Osteoblast (primary cell): Measurements from ENCODE around the gene CLDN7. TPM values are rescaled to one million over a fixed set of nuclear protein-coding genes. Genes with fewer than 3 reads are reported as not detected.
A peak's percentile ranks its signal among the peaks of the same experiment; 100 is the strongest.

Source experiments
- DNase-seq: peaks from one replicate; pipeline ENCODE4 v3.0.0; 2011; ENCODE audit warnings: low spot score, mixed read lengths; ENCODE audit not compliant: insufficient read length; ENCODE audit errors: missing footprints
- H2AFZ ChIP-seq: 2 replicates; pipeline ENCODE4 v1.6.0; 2011; ENCODE audit warnings: mild to moderate bottlenecking, low read length
- H3K27ac ChIP-seq: 2 replicates; pipeline ENCODE4 v1.5.1; 2011; ENCODE audit warnings: mild to moderate bottlenecking, low read depth, low read length, moderate library complexity
- H3K27me3 ChIP-seq: 2 replicates; pipeline ENCODE4 v1.6.0; 2012; ENCODE audit warnings: mild to moderate bottlenecking, control low read depth, inconsistent platforms, low read length, moderate library complexity; ENCODE audit not compliant: insufficient read depth
- H3K36me3 ChIP-seq: 2 replicates; pipeline ENCODE4 v1.5.1; 2011; ENCODE audit warnings: mild to moderate bottlenecking, low read length, control low read depth, moderate library complexity; ENCODE audit not compliant: insufficient read depth
- H3K4me1 ChIP-seq: 2 replicates; pipeline ENCODE4 v1.5.1; 2011; ENCODE audit warnings: mild to moderate bottlenecking, low read length, control low read depth, moderate library complexity; ENCODE audit not compliant: insufficient read depth
- H3K4me2 ChIP-seq: 2 replicates; pipeline ENCODE4 v1.6.0; 2011; ENCODE audit warnings: mild to moderate bottlenecking, low read length; ENCODE audit not compliant: insufficient read depth
- H3K4me3 ChIP-seq: fragments of 200-600 bp; sonication (generic); 3 replicates; pipeline ENCODE4 v1.5.1; 2012; ENCODE audit warnings: mild to moderate bottlenecking, low read length, inconsistent platforms; ENCODE audit not compliant: insufficient read depth
- H3K79me2 ChIP-seq: 2 replicates; pipeline ENCODE4 v1.6.0; 2012; ENCODE audit warnings: mild to moderate bottlenecking, low read length, control low read depth, inconsistent platforms; ENCODE audit not compliant: insufficient read depth
- H3K9me3 ChIP-seq: 2 replicates; pipeline ENCODE4 v1.5.1; 2011; ENCODE audit warnings: low read depth, low read length, control low read depth
- H4K20me1 ChIP-seq: 2 replicates; pipeline ENCODE4 v1.6.0; 2012; ENCODE audit warnings: mild to moderate bottlenecking, low read length, control low read depth; ENCODE audit not compliant: insufficient read depth
- CTCF ChIP-seq: IDR thresholded peaks from 2 replicates; pipeline ENCODE4 v1.5.1; 2011; ENCODE audit warnings: mild to moderate bottlenecking, low read depth, low read length, moderate library complexity; ENCODE audit errors: extremely low read depth
- total RNA-seq: library from RNA; depleted of rRNA; stranded (reverse); fragments of >200 nt; gene quantifications from 2 replicates; pipeline ENCODE4 v1.2.3, GENCODE V29; 2012

The CLDN7 gene
- total RNA-seq, 1 donor, result 0.36 TPM

- TF ChIP-seq CTCF, result no peak
- H3K27ac ChIP-seq, result no peak overlapping the region
- peaks cover 57% of the 10 kb centered on the region for H3K27me3 ChIP-seq
- DNase-seq, result peak; percentile 82
- peaks cover 3% of the 10 kb centered on the region for H3K4me1 ChIP-seq
- H3K36me3 ChIP-seq, result no peaks in the 10 kb centered on the region
- H2AFZ ChIP-seq, result no peak overlapping the region
- peaks cover 3% of the 10 kb centered on the region for H4K20me1 ChIP-seq
- H3K79me2 ChIP-seq, result no peaks in the 10 kb centered on the region
- no peak overlapping the region for H3K4me2 ChIP-seq
- no peaks in the 10 kb centered on the region for H3K9me3 ChIP-seq
- no peak overlapping the region for H3K4me3 ChIP-seq
Measured at GRCh38 chr17:7292194-7292593, 29.9 kb upstream of the CLDN7 start.

- no peak overlapping the region for H3K4me3 ChIP-seq
- peaks cover 2% of the 10 kb centered on the region for H4K20me1 ChIP-seq
- TF ChIP-seq CTCF, result no peak
- no peak overlapping the region for H2AFZ ChIP-seq
- H3K4me2 ChIP-seq, result no peak overlapping the region
- no peaks in the 10 kb centered on the region for H3K4me1 ChIP-seq
- no peak overlapping the region for H3K27ac ChIP-seq
- no peaks in the 10 kb centered on the region for H3K9me3 ChIP-seq
- H3K27me3 ChIP-seq, result peaks cover 57% of the 10 kb centered on the region
- DNase-seq, result peak; percentile 66
- H3K36me3 ChIP-seq, result no peaks in the 10 kb centered on the region
- no peaks in the 10 kb centered on the region for H3K79me2 ChIP-seq
Measured at GRCh38 chr17:7290685-7291084, 28.4 kb upstream of the CLDN7 start.

GRCh38 chr17:7290166-7290565 is 27.9 kb upstream of the CLDN7 start:
- no peak overlapping the region for H2AFZ ChIP-seq
- H3K36me3 ChIP-seq, result no peaks in the 10 kb centered on the region
- no peaks in the 10 kb centered on the region for H4K20me1 ChIP-seq
- peaks cover 59% of the 10 kb centered on the region for H3K27me3 ChIP-seq
- no peaks in the 10 kb centered on the region for H3K9me3 ChIP-seq
- no peak overlapping the region for H3K4me3 ChIP-seq
- no peaks in the 10 kb centered on the region for H3K79me2 ChIP-seq
- no peaks in the 10 kb centered on the region for H3K4me1 ChIP-seq
- no peak overlapping the region for H3K27ac ChIP-seq
- TF ChIP-seq CTCF, result no peak
- DNase-seq, result peak; percentile 29
- no peak overlapping the region for H3K4me2 ChIP-seq

GRCh38 chr17:7289256-7290032 is 27.2 kb upstream of the CLDN7 start:
- H3K36me3 ChIP-seq, result no peaks in the 10 kb centered on the region
- peak; percentile 77 for DNase-seq
- TF ChIP-seq CTCF, result no peak
- no peaks in the 10 kb centered on the region for H3K4me1 ChIP-seq
- no peak overlapping the region for H3K27ac ChIP-seq
- H3K27me3 ChIP-seq, result peaks cover 57% of the 10 kb centered on the region
- H3K79me2 ChIP-seq, result no peaks in the 10 kb centered on the region
- H3K9me3 ChIP-seq, result no peaks in the 10 kb centered on the region
- H2AFZ ChIP-seq, result no peak overlapping the region
- no peaks in the 10 kb centered on the region for H4K20me1 ChIP-seq
- no peak overlapping the region for H3K4me3 ChIP-seq
- no peak overlapping the region for H3K4me2 ChIP-seq
